B cell (primary cell): ENCODE data around the gene KAZN. TPM values are rescaled to one million over a fixed set of nuclear protein-coding genes. Genes with fewer than 3 reads are reported as not detected.

ENCODE experiments used
- ATAC-seq: fragments of 200-7000 bp; cut with Tn5 transposase; one replicate; pipeline ENCODE4 v1.10.0; 2021; ENCODE audit warnings: low read depth, mild to moderate bottlenecking, moderate number of reproducible peaks, moderate library complexity
- CTCF ChIA-PET: fragments of 350-600 bp; sonication (Branson Sonifier 250); formaldehyde crosslinking; loops from one replicate; lab custom pipeline; 2021; ENCODE audit warnings: antibody characterized with exemption, inconsistent platforms; lab: Charles Lee
- POLR2A ChIA-PET: fragments of 350-600 bp; sonication (Branson Sonifier 250); formaldehyde crosslinking; loops from one replicate; lab custom pipeline; 2021; ENCODE audit warnings: antibody characterized with exemption; lab: Charles Lee
- DNase-seq: peaks from one replicate; pipeline ENCODE4 v3.0.0; 2013
- H2AFZ ChIP-seq: 2 replicates; pipeline ENCODE4 v1.6.1; 2012; ENCODE audit warnings: mild to moderate bottlenecking, low read depth, low read length; ENCODE audit not compliant: insufficient read depth, poor library complexity, severe bottlenecking
- H3K27ac ChIP-seq, 2 donors: 1 replicate in 1 of 2; 2 replicates in 1 of 2; pipeline ENCODE4 v1.5.1; 2012 to 2013; ENCODE audit warnings: low read length in 2 of 2, mild to moderate bottlenecking in 2 of 2, moderate library complexity in 1 of 2
- H3K27me3 ChIP-seq, 4 experiments: fragments of 200-600 bp in 1 of 4; sonication (generic) in 1 of 4; replicated peaks in 1 of 4; 1 replicate in 2 of 4; 2 replicates in 2 of 4; pipeline versions ENCODE4 v1.6.1 to v1.7.0; 2013 to 2016; ENCODE audit warnings: low read length in 3 of 4, mild to moderate bottlenecking in 2 of 4, mixed read lengths in 1 of 4, moderate library complexity in 1 of 4; ENCODE audit not compliant: insufficient read depth in 4 of 4, control insufficient read depth in 3 of 4; ENCODE audit errors: control extremely low read depth in 1 of 4
- H3K36me3 ChIP-seq, 2 experiments: replicated peaks in 1 of 2; 1 replicate in 1 of 2; 2 replicates in 1 of 2; pipeline versions ENCODE4 v1.6.1 to v1.7.1; 2013; ENCODE audit warnings: low read length in 1 of 2; ENCODE audit not compliant: insufficient read depth in 2 of 2, control insufficient read depth in 1 of 2; ENCODE audit errors: control extremely low read depth in 1 of 2, extremely low read depth in 1 of 2
- H3K4me1 ChIP-seq, 2 donors: fragments of 200-600 bp in 1 of 2; sonication (generic) in 1 of 2; 1 replicate in 1 of 2; 2 replicates in 1 of 2; pipeline versions ENCODE4 v1.5.1 to v1.6.1; 2013 to 2017; ENCODE audit warnings: low read length in 2 of 2; ENCODE audit not compliant: control insufficient read depth in 2 of 2, insufficient read depth in 2 of 2
- H3K4me2 ChIP-seq: replicated peaks from 2 replicates; pipeline ENCODE3; 2012; ENCODE audit warnings: mild to moderate bottlenecking, low read depth, low read length; ENCODE audit not compliant: poor library complexity, severe bottlenecking
- H3K4me3 ChIP-seq, 5 experiments: fragments of 200-600 bp in 1 of 5; sonication (generic) in 1 of 5; 1 replicate in 3 of 5; 2 replicates in 2 of 5; pipeline versions ENCODE4 v1.5.1 to v1.7.0; 2011 to 2016; ENCODE audit warnings: low read length in 4 of 5, mild to moderate bottlenecking in 4 of 5, low read depth in 2 of 5, control low read depth in 1 of 5, moderate library complexity in 1 of 5; ENCODE audit not compliant: insufficient read depth in 1 of 5; ENCODE audit errors: control extremely low read depth in 1 of 5, extremely low read depth in 1 of 5
- H3K79me2 ChIP-seq: fragments of 200-600 bp; sonication (generic); one replicate; pipeline ENCODE4 v1.6.0; 2016; ENCODE audit warnings: low read length; ENCODE audit not compliant: control insufficient read depth, insufficient read depth
- H3K9ac ChIP-seq: fragments of 200-600 bp; sonication (generic); 2 replicates; pipeline ENCODE4 v1.6.1; 2017; ENCODE audit warnings: mild to moderate bottlenecking, low read length, moderate library complexity
- H3K9me3 ChIP-seq, 3 donors: one replicate each; pipeline versions ENCODE4 v1.6.1 to v1.7.1; 2013; ENCODE audit warnings: low read length in 2 of 3; ENCODE audit not compliant: control insufficient read depth in 2 of 3, insufficient read depth in 1 of 3; ENCODE audit errors: control extremely low read depth in 1 of 3
- H4K20me1 ChIP-seq: 2 replicates; pipeline ENCODE4 v1.6.0; 2012; ENCODE audit warnings: mild to moderate bottlenecking, low read length; ENCODE audit not compliant: insufficient read depth, control insufficient read depth, poor library complexity, severe bottlenecking
- H3K27ac Mint-ChIP-seq: one replicate; pipeline ENCODE4 v1.8.0; 2021; ENCODE audit warnings: mixed read lengths
- H3K27me3 Mint-ChIP-seq: one replicate; pipeline ENCODE4 v1.8.0; 2021; ENCODE audit warnings: mixed read lengths
- H3K4me1 Mint-ChIP-seq: one replicate; pipeline ENCODE4 v1.8.0; 2021; ENCODE audit warnings: mixed read lengths
- H3K4me3 Mint-ChIP-seq: one replicate; pipeline ENCODE4 v1.8.0; 2021; ENCODE audit warnings: mixed read lengths
- H3K9me3 Mint-ChIP-seq: one replicate; pipeline ENCODE4 v1.8.0; 2022; ENCODE audit warnings: mixed read lengths; ENCODE audit not compliant: insufficient read depth
- EZH2 ChIP-seq: IDR thresholded peaks from 2 replicates; pipeline ENCODE4 v1.6.1; 2012; ENCODE audit warnings: borderline replicate concordance, low read depth, mild to moderate bottlenecking, moderate library complexity, low read length; ENCODE audit not compliant: insufficient read depth, poor library complexity, severe bottlenecking
- WGBS: methylation state at CpG from one replicate; pipeline ENCODE4 v1.1.5; 2013; ENCODE audit warnings: missing lambda C conversion rate; ENCODE audit not compliant: insufficient coverage; 5-methylcytosine and 5-hydroxymethylcytosine counted together
- intact Hi-C: fragments of 100-400 bp; cut with micrococcal nuclease; formaldehyde crosslinking; loops from one replicate; pipeline ENCODE4 v1.10.0; 2022
- polyA plus RNA-seq: library from polyadenylated mRNA; depleted of rRNA; stranded (reverse); fragments of >200 nt; gene quantifications from 2 replicates; pipeline ENCODE4 v1.2.3, GENCODE V29; 2012
- total RNA-seq, 2 donors: library from RNA; stranded (reverse); fragments of 120-200 nt in 1 of 2; gene quantifications; 1 replicate in 1 of 2; 2 replicates in 1 of 2; pipeline versions ENCODE4 v1.2.3 to v1.2.4, GENCODE V29; 2013 to 2022
- TF ChIP-seq, protein P1 (sequence below): fragments of 200-600 bp; IDR thresholded peaks from one replicate; pipeline ENCODE4 v1.8.0; 2022; ENCODE audit warnings: antibody characterized with exemption, mild to moderate bottlenecking

The KAZN gene
- total and polyA plus RNA-seq, 2 donors (not counting 1 experiment from before 2014, with no cell fraction given), result 0.13 to 0.39 TPM

DNA sequence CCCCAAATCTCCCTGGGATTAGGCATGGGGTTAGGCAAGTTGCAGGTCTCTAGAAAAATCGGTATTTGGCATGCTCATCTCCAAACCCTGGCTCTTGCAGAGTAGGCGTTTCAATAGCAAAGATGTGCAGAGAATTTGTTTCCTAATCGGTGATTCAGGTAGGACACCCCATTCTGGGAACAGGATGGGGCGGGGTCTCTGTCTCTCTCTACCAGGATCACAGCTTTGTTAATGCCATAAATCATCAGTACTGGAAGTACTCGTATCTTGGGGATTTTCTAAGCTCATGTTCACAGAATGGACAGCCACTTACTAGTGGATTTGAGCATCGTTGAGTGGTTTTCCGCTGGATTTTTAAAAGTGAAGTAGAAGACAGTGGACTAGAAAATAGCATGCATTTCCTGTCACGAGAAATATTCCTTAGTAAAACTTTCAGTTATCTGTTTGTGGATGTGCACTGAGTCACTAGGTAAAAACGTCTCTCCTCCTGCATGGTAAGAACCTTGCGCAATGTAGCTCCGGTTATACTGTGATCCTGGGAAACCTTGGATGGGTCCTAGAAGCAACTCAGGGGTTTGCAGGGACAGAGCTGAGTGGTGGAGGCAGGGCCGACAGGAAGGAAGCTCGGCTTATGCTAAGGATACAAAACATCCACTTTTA lies 560.2 kb downstream of the KAZN start:
- peaks cover 14% of the 10 kb centered on the region for H3K4me1 Mint-ChIP-seq
- H3K4me1 ChIP-seq, result peaks cover 17 to 19% of the 10 kb centered on the region in 2 donors
- TF ChIP-seq, protein P1, sequence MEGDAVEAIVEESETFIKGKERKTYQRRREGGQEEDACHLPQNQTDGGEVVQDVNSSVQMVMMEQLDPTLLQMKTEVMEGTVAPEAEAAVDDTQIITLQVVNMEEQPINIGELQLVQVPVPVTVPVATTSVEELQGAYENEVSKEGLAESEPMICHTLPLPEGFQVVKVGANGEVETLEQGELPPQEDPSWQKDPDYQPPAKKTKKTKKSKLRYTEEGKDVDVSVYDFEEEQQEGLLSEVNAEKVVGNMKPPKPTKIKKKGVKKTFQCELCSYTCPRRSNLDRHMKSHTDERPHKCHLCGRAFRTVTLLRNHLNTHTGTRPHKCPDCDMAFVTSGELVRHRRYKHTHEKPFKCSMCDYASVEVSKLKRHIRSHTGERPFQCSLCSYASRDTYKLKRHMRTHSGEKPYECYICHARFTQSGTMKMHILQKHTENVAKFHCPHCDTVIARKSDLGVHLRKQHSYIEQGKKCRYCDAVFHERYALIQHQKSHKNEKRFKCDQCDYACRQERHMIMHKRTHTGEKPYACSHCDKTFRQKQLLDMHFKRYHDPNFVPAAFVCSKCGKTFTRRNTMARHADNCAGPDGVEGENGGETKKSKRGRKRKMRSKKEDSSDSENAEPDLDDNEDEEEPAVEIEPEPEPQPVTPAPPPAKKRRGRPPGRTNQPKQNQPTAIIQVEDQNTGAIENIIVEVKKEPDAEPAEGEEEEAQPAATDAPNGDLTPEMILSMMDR, result no peak
- 80% methylated on average over 8 of the region's 13 CpGs for WGBS
- no peak overlapping the region for H3K27ac Mint-ChIP-seq
- intact Hi-C loops, result no loop called here
- peaks cover 0 to 14% (median 7%) of the 10 kb centered on the region in 4 experiments for H3K27me3 ChIP-seq
- no peak overlapping the region for H2AFZ ChIP-seq
- no peaks in the 10 kb centered on the region for H3K36me3 ChIP-seq
- H3K9ac ChIP-seq, result no peak overlapping the region
- no peak overlapping the region for H3K4me2 ChIP-seq
- H3K4me3 ChIP-seq, result no peak overlapping the region
- H3K27ac ChIP-seq, result no peak overlapping the region
- ChIA-PET POLR2A (no interaction called here), CTCF (no interaction called here)
- H3K79me2 ChIP-seq, result no peaks in the 10 kb centered on the region
- H3K4me3 Mint-ChIP-seq, result no peak overlapping the region
- H3K9me3 Mint-ChIP-seq, result no peaks in the 10 kb centered on the region
- H3K27me3 Mint-ChIP-seq, result peaks cover 31% of the 10 kb centered on the region
- DNase-seq (no peak), ATAC-seq (no peak)
- H3K9me3 ChIP-seq, result no peaks in the 10 kb centered on the region
- H4K20me1 ChIP-seq, result no peaks in the 10 kb centered on the region

GRCh38 chr1:15159166-15159555 lies 560.7 kb downstream of the KAZN start:
- Histone ChIP-seq H3K4me3 (no peak overlapping the region), H2AFZ (no peak overlapping the region), H3K9me3 (no peaks in the 10 kb centered on the region), H3K79me2 (no peaks in the 10 kb centered on the region), H3K27ac (no peak overlapping the region), H3K9ac (no peak overlapping the region), H4K20me1 (no peaks in the 10 kb centered on the region), H3K27me3 (peaks cover 0 to 13% (median 5%) of the 10 kb centered on the region in 4 experiments), H3K4me2 (no peak overlapping the region), H3K4me1 (peaks cover 13 to 16% of the 10 kb centered on the region in 2 donors), H3K36me3 (no peaks in the 10 kb centered on the region)
- no peaks in the 10 kb centered on the region for H3K9me3 Mint-ChIP-seq
- H3K4me1 Mint-ChIP-seq, result peaks cover 14% of the 10 kb centered on the region
- ChIA-PET CTCF (no interaction called here), POLR2A (no interaction called here)
- H3K4me3 Mint-ChIP-seq, result no peak overlapping the region
- H3K27ac Mint-ChIP-seq, result no peak overlapping the region
- 77% methylated on average over 5 of the region's 7 CpGs for WGBS
- DNase-seq (no peak), ATAC-seq (no peak)
- no peak for TF ChIP-seq EZH2
- TF ChIP-seq, protein P1, result no peak
- H3K27me3 Mint-ChIP-seq, result peaks cover 31% of the 10 kb centered on the region
- intact Hi-C loops, result no loop called here
